Body of pancreas (tissue), 4 donors: ENCODE results near the gene ARHGAP20. TPM values are rescaled to one million over a fixed set of nuclear protein-coding genes. Genes with fewer than 3 reads are reported as not detected.

Experiments
- ATAC-seq: fragments of 150-250 bp; one replicate; pipeline ENCODE4 v1.9.1; 2016
- DNase-seq, 4 donors: peaks; one replicate each; pipeline ENCODE4 v3.0.0-alpha.2; 2019
- H3K27ac ChIP-seq, 4 donors: fragments of 200-600 bp; sonication (generic); 1 replicate in 3 of 4; 2 replicates in 1 of 4; pipeline versions ENCODE4 v1.5.1 to v1.6.1; 2016 to 2019; ENCODE audit warnings: mild to moderate bottlenecking in 1 of 4, mixed read lengths in 1 of 4, moderate library complexity in 1 of 4
- H3K27me3 ChIP-seq, 2 donors: fragments of 200-600 bp; sonication (generic); one replicate each; pipeline ENCODE4 v1.6.0; 2016; ENCODE audit warnings: mild to moderate bottlenecking in 1 of 2
- H3K36me3 ChIP-seq, 2 donors: fragments of 200-600 bp; sonication (generic); replicated peaks in 1 of 2; 2 replicates each; pipeline ENCODE4 v1.5.1; 2016; ENCODE audit warnings: low read depth in 2 of 2; ENCODE audit not compliant: insufficient read depth in 1 of 2
- H3K4me1 ChIP-seq: fragments of 200-600 bp; sonication (generic); one replicate; pipeline ENCODE4 v1.6.0; 2016
- H3K4me3 ChIP-seq, 2 donors: fragments of 200-600 bp; sonication (generic); 1 replicate in 1 of 2; 2 replicates in 1 of 2; pipeline ENCODE4 v1.5.1; 2016 to 2019
- H3K9me3 ChIP-seq, 3 donors: fragments of 200-600 bp; sonication (generic); 1 replicate in 2 of 3; 2 replicates in 1 of 3; pipeline ENCODE4 v1.5.1; 2016
- POLR2A ChIP-seq, 3 donors: fragments of 450-650 bp; IDR thresholded peaks; one replicate each; pipeline ENCODE4 v1.6.1; 2016; ENCODE audit warnings: antibody characterized with exemption in 3 of 3, mild to moderate bottlenecking in 2 of 3
- WGBS, 2 donors: methylation state at CpG; one replicate each; pipeline ENCODE4 v1.1.5; 2017; 5-methylcytosine and 5-hydroxymethylcytosine counted together
- intact Hi-C: fragments of 100-400 bp; cut with DNase I; formaldehyde crosslinking; loops from one replicate; pipeline ENCODE4 v1.15.1; 2023
- total RNA-seq, 2 donors: library from RNA; depleted of rRNA; stranded (reverse); fragments of >200 nt; gene quantifications; one replicate each; pipeline ENCODE4 v1.1.0, GENCODE V29; 2016
- TF ChIP-seq, protein P1 (sequence below), 7 experiments: fragments of 450-650 bp in 4 of 7; fragments of 200-600 bp in 3 of 7; sonication (generic) in 3 of 7; IDR thresholded peaks; one replicate each; pipeline ENCODE4 v1.5.1; 2016 to 2019; ENCODE audit warnings: antibody characterized with exemption in 7 of 7

The ARHGAP20 gene
- total RNA-seq, 2 donors from 2014 or later, result 0.52 to 1.3 TPM

DNA sequence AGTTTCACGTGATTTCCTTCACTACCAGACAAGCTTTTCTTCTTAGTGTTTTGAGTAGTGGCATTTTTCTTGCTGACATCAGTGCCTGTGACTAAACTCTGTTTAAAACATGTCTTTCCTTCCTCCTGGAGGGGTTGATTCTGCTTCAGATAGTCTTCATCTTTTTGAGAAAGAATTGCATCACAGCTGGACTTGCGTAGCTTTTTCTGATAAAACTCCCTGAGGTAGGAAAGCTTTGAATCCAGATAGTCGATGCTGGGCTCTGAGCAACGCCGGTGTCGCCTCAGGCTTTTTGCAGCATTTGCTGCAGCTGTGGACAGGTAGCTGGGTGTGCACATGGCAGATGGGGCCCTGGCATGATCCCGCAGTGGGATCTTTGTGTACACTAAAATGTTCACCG, 131.7 kb downstream of the ARHGAP20 start:
- no peak overlapping the region for H3K4me3 ChIP-seq
- no peak for TF ChIP-seq POLR2A (IDR thresholded peaks at IDR 0.05)
- TF ChIP-seq, protein P1, sequence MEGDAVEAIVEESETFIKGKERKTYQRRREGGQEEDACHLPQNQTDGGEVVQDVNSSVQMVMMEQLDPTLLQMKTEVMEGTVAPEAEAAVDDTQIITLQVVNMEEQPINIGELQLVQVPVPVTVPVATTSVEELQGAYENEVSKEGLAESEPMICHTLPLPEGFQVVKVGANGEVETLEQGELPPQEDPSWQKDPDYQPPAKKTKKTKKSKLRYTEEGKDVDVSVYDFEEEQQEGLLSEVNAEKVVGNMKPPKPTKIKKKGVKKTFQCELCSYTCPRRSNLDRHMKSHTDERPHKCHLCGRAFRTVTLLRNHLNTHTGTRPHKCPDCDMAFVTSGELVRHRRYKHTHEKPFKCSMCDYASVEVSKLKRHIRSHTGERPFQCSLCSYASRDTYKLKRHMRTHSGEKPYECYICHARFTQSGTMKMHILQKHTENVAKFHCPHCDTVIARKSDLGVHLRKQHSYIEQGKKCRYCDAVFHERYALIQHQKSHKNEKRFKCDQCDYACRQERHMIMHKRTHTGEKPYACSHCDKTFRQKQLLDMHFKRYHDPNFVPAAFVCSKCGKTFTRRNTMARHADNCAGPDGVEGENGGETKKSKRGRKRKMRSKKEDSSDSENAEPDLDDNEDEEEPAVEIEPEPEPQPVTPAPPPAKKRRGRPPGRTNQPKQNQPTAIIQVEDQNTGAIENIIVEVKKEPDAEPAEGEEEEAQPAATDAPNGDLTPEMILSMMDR (IDR thresholded peaks at IDR 0.05), result no peak
- DNase-seq (no peak), ATAC-seq (no peak)
- H3K9me3 ChIP-seq, result no peaks in the 10 kb centered on the region
- no peaks in the 10 kb centered on the region for H3K27me3 ChIP-seq
- intact Hi-C loops, result no loop called here
- no peaks in the 10 kb centered on the region for H3K36me3 ChIP-seq
- WGBS, 2 donors, result 87 to 93% methylated on average over 8 of the region's 8 CpGs
- H3K4me1 ChIP-seq, result no peaks in the 10 kb centered on the region
- H3K27ac ChIP-seq, result no peak overlapping the region

DNA sequence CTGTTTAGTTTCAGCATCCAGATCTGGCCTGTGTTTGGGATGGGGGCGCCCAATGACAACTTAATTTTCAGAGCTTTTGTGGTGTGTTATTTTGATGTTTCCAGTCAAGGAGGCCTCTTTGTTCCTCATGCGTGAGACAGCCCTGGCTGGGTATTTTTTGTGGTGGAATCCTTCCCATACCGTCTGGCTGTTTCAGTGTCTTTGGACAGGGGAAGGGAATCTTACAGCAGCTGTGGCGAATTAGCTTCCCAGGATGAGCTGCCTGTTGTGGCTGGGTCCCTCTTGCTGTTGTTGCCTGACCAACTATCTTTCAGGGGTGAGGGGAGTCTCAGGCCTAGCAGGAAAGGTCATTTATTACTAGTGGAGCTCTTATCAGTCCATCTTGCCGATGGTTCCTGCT, 138.8 kb downstream of the ARHGAP20 start:
- intact Hi-C loops, result no loop called here
- 59 to 85% methylated on average over 4 to 5 of the region's 5 CpGs for WGBS, 2 donors
- ATAC-seq, result no peak
- Histone ChIP-seq H3K9me3 (no peaks in the 10 kb centered on the region), H3K4me3 (no peak overlapping the region), H3K27ac (no peak overlapping the region), H3K27me3 (no peaks in the 10 kb centered on the region), H3K4me1 (no peaks in the 10 kb centered on the region), H3K36me3 (no peaks in the 10 kb centered on the region)
- TF ChIP-seq, protein P1 (IDR thresholded peaks at IDR 0.05), result no peak
- no peak for TF ChIP-seq POLR2A (IDR thresholded peaks at IDR 0.05)
- DNase-seq, result no peak

DNA sequence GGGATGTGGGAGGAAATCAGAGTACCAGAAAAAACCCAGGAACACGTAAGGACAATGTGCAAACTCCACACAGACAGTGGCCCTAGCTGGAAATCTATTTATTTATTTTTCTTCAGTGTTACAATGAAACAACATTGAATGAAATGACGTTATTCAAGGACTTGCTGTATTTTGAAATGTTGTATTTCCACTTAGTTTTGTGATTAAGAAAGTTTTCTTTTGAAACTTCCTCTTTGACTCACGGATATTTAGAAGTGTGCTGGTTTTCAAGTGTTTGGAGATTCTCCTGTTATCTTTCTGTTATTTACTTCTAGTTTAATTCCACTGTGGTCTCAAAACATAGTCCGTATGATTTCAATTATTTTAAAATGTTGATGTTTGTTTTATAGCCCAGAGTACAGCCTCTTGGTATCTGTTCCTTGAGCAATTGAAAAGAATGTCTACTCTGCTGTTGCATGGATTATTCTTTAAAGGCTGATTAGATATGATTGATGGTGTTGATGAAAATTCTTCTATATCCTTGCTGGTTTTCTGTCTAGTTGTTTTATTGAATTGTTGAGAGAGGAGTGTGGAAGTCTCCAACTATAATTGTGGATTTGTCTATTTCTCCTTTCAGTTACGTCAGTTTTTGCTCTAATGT, 141.0 kb downstream of the ARHGAP20 start:
- no peaks in the 10 kb centered on the region for H3K27me3 ChIP-seq
- TF ChIP-seq, protein P1 (IDR thresholded peaks at IDR 0.05), result no peak
- intact Hi-C loops, result no loop called here
- H3K4me3 ChIP-seq, result no peak overlapping the region
- no peaks in the 10 kb centered on the region for H3K9me3 ChIP-seq
- H3K27ac ChIP-seq, result no peak overlapping the region
- ATAC-seq (no peak), DNase-seq (no peak)
- no peaks in the 10 kb centered on the region for H3K4me1 ChIP-seq
- WGBS, 2 donors, result 36 to 49% methylated on average over 5 of the region's 5 CpGs
- no peaks in the 10 kb centered on the region for H3K36me3 ChIP-seq

DNA sequence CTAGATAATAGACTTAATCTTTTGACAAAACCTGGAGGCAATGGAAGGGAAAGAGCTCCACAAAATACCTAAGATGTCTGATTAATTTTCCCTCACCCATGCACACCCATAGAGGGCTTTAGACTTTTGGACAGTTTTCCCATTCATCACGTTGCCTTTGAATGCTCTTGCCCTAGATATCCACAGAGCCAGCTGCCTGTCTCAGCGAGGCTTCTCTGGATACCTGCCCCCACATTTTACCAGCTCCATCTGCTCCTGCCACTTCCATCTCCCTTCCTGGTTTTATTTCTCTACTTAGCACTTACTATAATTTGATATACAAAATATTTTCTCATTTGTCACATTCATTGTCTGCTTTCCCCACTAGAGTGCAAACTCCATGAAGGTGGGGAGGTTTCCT, 145.7 kb downstream of the ARHGAP20 start:
- Histone ChIP-seq H3K4me3 (no peak overlapping the region), H3K27ac (no peak overlapping the region), H3K9me3 (no peaks in the 10 kb centered on the region), H3K36me3 (no peaks in the 10 kb centered on the region), H3K27me3 (no peaks in the 10 kb centered on the region), H3K4me1 (no peaks in the 10 kb centered on the region)
- ATAC-seq, result no peak
- no peak for TF ChIP-seq POLR2A (IDR thresholded peaks at IDR 0.05)
- TF ChIP-seq, protein P1 (IDR thresholded peaks at IDR 0.05), result no peak
- no peak for DNase-seq
- 47 to 50% methylated on average over 2 of the region's 2 CpGs for WGBS, 2 donors
- intact Hi-C loops, result no loop called here
